ENCODE data around the gene HSD17B1. TPM values are rescaled to one million over a fixed set of nuclear protein-coding genes. Genes with fewer than 3 reads are reported as not detected.
A peak's percentile ranks its signal among the peaks of the same experiment; 100 is the strongest.

The HSD17B1 gene
- total RNA-seq, 1 experiment from 2014 or later = 0.60 TPM

GRCh38 chr17:42566215-42566882 lies 13.6 kb downstream of the HSD17B1 start:
- CTCF ChIA-PET = no interaction called here
- Histone ChIP-seq H3K27me3 (replicated peaks; ENCODE audit: insufficient read depth, low read depth, low read length, poor library complexity) (no peaks in the 10 kb centered on the region), H3K9me3 (ENCODE audit: low read depth, low read length, poor library complexity, severe bottlenecking) (no peaks in the 10 kb centered on the region), H3K27ac (ENCODE audit: low read depth, low read length, poor library complexity, severe bottlenecking) (peak overlapping the region; percentile 88), H3K4me1 (ENCODE audit: insufficient read depth, low read length, poor library complexity, severe bottlenecking) (peaks cover 10% of the 10 kb centered on the region), H3K4me3 (ENCODE audit: low read depth, low read length, poor library complexity, severe bottlenecking) (peak overlapping the region; percentile 64), H3K36me3 (ENCODE audit: insufficient read depth, low read length, poor library complexity, severe bottlenecking) (peaks cover 35% of the 10 kb centered on the region)
- BruUV-seq (replicated peaks) = no TSS peak
- intact Hi-C loops (cut with micrococcal nuclease; ENCODE audit: unreplicated experiment) = no loop called here
- no peak for TF ChIP-seq EZH2 (IDR thresholded peaks at IDR 0.05; ENCODE audit: borderline replicate concordance, low read depth, low read length, poor library complexity, severe bottlenecking)
- no peak for TF ChIP-seq CTCF (conservative IDR thresholded peaks at IDR 0.05; ENCODE audit: low read depth, low read length)
- no peak for DNase-seq (ENCODE audit: low spot score)
- POLR2A ChIA-PET (ENCODE audit: low non-redundant PET) = no interaction called here

- ChIA-PET POLR2A (ENCODE audit: low non-redundant PET) (no interaction called here), CTCF (interaction anchor here (0.6 kb wide), 1 partner anchor 11 kb away, joined by 3 read pairs; no protein-coding TSS in a partner anchor)
- peak; percentile 91 for DNase-seq (ENCODE audit: low spot score)
- intact Hi-C loops (cut with micrococcal nuclease; ENCODE audit: unreplicated experiment) = no loop called here
- TF ChIP-seq EZH2 (IDR thresholded peaks at IDR 0.05; ENCODE audit: borderline replicate concordance, low read depth, low read length, poor library complexity, severe bottlenecking) (no peak), CTCF (conservative IDR thresholded peaks at IDR 0.05; ENCODE audit: low read depth, low read length) (no peak)
- H3K36me3 ChIP-seq (ENCODE audit: insufficient read depth, low read length, poor library complexity, severe bottlenecking) = peaks cover 42% of the 10 kb centered on the region
- H3K27ac ChIP-seq (ENCODE audit: low read depth, low read length, poor library complexity, severe bottlenecking) = peak within 1 kb of the TSS; percentile 88
- H3K4me3 ChIP-seq (ENCODE audit: low read depth, low read length, poor library complexity, severe bottlenecking) = peak within 1 kb of the TSS; percentile 64
- peaks cover 10% of the 10 kb centered on the region for H3K4me1 ChIP-seq (ENCODE audit: insufficient read depth, low read length, poor library complexity, severe bottlenecking)
- no peaks in the 10 kb centered on the region for H3K27me3 ChIP-seq (replicated peaks; ENCODE audit: insufficient read depth, low read depth, low read length, poor library complexity)
- BruUV-seq (replicated peaks) = no TSS peak
- no peaks in the 10 kb centered on the region for H3K9me3 ChIP-seq (ENCODE audit: low read depth, low read length, poor library complexity, severe bottlenecking)
Measured at GRCh38 chr17:42566883-42567573, 14.3 kb downstream of the HSD17B1 start, which contains the start of gene MLX. Gene MLX (plus strand): TSS chr17:42567100. CDS start chr17:42567125, 25 bp downstream.

- Histone ChIP-seq H3K4me1 (ENCODE audit: insufficient read depth, low read length, poor library complexity, severe bottlenecking) (peaks cover 14% of the 10 kb centered on the region), H3K27me3 (replicated peaks; ENCODE audit: insufficient read depth, low read depth, low read length, poor library complexity) (no peaks in the 10 kb centered on the region), H3K9me3 (ENCODE audit: low read depth, low read length, poor library complexity, severe bottlenecking) (no peaks in the 10 kb centered on the region), H3K4me3 (ENCODE audit: low read depth, low read length, poor library complexity, severe bottlenecking) (no peak overlapping the region), H3K27ac (ENCODE audit: low read depth, low read length, poor library complexity, severe bottlenecking) (no peak overlapping the region), H3K36me3 (ENCODE audit: insufficient read depth, low read length, poor library complexity, severe bottlenecking) (peaks cover 57% of the 10 kb centered on the region)
- no peak for DNase-seq (ENCODE audit: low spot score)
- ChIA-PET POLR2A (ENCODE audit: low non-redundant PET) (no interaction called here), CTCF (no interaction called here)
- BruUV-seq (replicated peaks) = no TSS peak
- intact Hi-C loops (cut with micrococcal nuclease; ENCODE audit: unreplicated experiment) = no loop called here
- TF ChIP-seq EZH2 (IDR thresholded peaks at IDR 0.05; ENCODE audit: borderline replicate concordance, low read depth, low read length, poor library complexity, severe bottlenecking) = no peak
- TF ChIP-seq CTCF (conservative IDR thresholded peaks at IDR 0.05; ENCODE audit: low read depth, low read length) = no peak
Measured at GRCh38 chr17:42568341-42569111, 15.8 kb downstream of the HSD17B1 start.
